ENCODE measurements around the gene CYBRD1. TPM values are rescaled to one million over a fixed set of nuclear protein-coding genes. Genes with fewer than 3 reads are reported as not detected.
A peak's percentile ranks its signal among the peaks of the same experiment; 100 is the strongest.

CYBRD1 gene
- total and polyA plus RNA-seq, 10 of the 15 experiments (the other 5 are each of a cell fraction or from before 2014, with no cell fraction given): 10.8 to 51.9 (median 29.6) TPM

- TF ChIP-seq ZBTB11 (CRISPR knock-in tag; IDR thresholded peaks at IDR 0.05) (no peak), BCLAF1 (IDR thresholded peaks at IDR 0.05) (no peak), SIX5 (IDR thresholded peaks at IDR 0.05; ENCODE audit: low read depth, low read length, severe bottlenecking) (no peak), EZH2 (IDR thresholded peaks at IDR 0.05; ENCODE audit: borderline replicate concordance, control insufficient read depth, low read depth, low read length) (no peak), TCF3 (IDR thresholded peaks at IDR 0.05; ENCODE audit: borderline replicate concordance, insufficient read depth, low read depth, low read length) (no peak), IKZF1 (conservative IDR thresholded peaks at IDR 0.05) (peak; percentile 57), PKNOX1 (IDR thresholded peaks at IDR 0.05) (no peak; the same call in 1 of the 2 replicates), TBL1XR1 (IDR thresholded peaks at IDR 0.05; ENCODE audit: low read depth, low read length) (0 out of 2 replicates have a peak, but pooled peaks have one; percentile 19), HDGF (IDR thresholded peaks at IDR 0.05) (no peak)
Observed at GRCh38 chr2:171509945-171510731, 12.1 kb upstream of the CYBRD1 start (continued).
